ENCODE data around the gene USP6.
"Not testable (repeated sequence)": the region's sequence is repeated elsewhere in the genome, so short reads cannot be mapped to it uniquely, and the experiment has no call there.

The USP6 gene

DNA sequence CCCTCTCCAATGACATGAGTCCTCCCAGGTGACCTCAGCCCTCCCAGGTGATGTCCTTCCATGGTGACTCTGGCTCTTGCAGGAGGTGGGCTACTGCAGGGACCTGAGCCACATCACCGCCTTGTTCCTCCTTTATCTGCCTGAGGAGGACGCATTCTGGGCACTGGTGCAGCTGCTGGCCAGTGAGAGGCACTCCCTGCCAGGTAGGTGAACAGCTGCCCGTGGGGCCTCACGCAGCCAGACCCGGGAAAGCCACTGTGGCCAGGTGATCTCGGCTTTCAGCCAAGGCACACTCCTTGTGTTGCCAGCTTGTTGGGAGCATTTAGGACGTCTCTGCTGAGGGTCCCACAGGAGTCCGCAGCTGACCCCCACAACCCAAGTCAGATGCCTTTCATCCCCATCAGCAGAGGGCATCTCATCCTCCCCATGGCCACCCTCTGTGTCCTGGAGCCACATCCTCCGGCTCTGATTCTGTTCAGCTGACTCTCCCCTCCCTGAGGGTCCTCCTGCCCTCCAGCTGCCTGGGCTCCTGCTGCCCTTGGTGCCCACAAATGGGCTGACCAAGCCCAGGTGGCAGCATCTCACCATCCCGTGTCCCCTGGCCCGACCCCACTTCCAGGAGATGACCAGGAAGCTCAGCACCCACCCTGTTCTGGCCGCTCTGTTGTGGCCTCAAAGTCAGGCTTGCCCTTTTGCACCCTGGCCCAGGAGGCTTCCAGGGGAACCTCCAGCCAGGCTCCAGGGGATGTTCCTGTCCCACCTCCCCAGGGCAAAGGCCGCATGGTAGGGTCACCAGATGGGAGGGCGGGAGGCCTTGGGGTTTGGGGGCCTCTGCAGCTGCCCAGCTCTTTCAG, 20.1 kb downstream of the USP6 start:
- no peak for DNase-seq (ENCODE audit: low read depth)

DNA sequence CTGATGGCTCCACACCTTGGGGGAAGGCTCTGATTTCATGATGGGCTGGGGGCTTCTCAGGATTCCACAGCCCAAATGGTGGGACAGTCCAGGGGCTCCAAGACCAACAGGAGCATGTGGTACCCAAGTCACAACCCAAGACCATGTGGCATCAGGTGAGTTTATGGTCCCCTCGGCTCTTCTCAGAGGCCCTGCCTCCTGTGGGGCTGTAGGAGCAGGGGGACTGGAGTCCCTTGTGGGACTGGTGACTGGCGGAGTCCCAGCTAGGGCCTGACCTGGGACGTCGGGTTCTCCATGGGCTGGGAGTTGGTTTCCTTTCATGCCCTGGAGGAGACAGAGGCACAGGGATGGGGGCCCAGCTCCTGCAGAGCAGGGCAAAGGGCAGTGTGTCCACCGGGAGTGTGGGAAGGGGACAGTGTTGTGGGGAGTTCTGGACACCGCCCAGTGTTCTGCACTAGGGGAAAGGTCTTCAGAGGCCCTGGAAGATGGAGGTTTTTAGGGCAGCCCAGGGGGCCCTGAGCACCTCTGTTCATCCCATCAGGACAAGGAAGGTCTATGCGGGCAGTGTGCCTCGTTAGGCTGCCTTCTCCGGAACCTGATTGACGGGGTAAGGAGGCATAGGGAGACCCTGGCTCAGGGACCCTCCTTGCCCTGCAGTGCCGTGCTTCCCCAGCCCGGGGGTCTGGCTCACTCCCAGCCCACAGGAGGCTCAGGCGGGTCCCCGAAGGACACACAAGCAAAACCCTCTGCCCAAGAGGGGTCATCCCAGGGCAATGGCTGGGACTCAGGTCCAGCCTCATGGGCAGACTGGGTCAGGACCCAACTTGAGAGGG, 21.0 kb downstream of the USP6 start:
- not testable (repeated sequence) for DNase-seq (ENCODE audit: low read depth)

DNA sequence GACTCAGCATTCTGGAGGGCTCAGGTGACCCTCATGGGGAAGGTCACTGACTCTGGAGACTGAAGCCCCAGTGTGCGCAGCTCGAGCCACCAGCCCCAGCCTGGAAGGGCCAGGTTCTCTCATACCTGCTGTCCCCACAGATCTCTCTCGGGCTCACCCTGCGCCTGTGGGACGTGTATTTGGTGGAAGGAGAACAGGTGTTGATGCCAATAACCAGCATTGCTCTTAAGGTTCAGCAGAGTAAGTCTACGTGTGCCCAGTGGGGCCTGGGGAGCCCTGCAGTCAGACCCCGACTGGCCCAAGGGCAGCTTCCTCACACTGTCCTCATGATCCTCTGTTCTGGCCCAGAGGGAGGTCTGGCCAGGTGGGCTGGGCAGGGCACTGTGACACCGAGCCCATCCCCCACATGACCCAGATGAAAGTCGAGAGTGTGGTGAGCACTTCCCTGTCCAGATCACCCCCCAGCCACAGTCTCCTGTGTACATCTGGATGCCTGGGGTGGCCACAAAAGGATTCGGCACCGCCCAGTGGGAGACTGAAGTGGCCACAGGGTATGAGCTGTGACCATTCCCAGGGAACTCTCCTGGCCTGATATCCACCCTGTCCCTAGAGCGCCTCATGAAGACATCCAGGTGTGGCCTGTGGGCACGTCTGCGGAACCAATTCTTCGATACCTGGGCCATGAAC, 21.8 kb downstream of the USP6 start:
- DNase-seq (ENCODE audit: low read depth), result not testable (repeated sequence)

DNA sequence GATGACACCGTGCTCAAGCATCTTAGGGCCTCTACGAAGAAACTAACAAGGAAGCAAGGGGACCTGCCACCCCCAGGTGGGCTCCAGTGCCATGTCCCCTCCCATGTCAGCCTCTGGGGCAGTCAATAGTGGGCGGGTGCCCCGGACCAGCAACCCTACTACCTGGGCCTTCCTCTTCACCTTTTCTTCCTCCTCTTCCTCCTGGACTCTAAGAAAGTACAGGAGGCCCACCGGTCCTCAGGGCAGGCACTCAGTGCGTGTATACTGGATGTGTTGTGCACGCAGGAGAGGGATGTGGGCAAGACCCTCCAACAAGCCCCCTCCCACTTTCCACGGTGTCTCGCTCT, 22.3 kb downstream of the USP6 start:
- DNase-seq (ENCODE audit: low read depth), result not testable (repeated sequence)

DNA sequence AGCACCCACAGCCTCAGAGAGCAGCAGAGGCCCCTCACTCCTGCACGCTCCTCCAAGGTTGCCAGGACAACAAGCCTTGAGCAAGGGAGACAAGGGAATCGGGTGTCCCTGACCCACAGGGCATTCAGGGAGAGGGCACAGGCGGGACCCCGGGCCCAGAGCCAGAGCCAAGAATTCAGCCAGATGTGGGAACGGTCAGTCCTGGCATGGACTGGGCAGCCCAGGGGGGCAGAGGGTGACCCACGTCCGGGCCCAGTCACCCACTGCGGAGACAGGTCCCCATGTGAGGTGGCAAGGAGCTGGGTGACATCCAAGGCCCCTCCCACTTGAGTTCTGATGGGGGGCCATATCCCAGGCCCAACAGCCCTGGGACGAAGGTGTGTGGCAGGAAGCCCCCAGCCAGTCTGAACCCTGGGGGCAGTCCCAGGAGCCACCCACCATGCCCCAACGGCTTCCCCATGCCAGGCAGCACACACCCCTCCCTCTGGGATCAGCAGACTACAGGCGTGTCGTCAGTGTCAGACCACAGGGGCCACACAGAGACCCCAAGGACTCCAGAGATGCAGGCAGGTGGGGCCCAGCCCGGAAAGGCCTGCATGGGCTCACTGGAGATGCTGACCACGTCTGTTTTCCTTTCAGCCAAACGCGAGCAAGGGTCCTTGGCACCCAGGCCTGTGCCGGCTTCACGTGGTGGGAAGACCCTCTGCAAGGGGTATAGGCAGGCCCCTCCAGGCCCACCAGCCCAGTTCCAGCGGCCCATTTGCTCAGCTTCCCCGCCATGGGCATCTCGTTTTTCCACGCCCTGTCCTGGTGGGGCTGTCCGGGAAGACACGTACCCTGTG, 23.0 kb downstream of the USP6 start:
- DNase-seq (ENCODE audit: low read depth), result no peak

DNA sequence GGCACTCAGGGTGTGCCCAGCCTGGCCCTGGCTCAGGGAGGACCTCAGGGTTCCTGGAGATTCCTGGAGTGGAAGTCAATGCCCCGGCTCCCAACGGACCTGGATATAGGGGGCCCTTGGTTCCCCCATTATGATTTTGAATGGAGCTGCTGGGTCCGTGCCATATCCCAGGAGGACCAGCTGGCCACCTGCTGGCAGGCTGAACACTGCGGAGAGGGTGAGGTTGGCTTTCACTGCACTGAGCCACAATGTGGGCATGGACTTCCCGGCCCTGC, 23.6 kb downstream of the USP6 start:
- DNase-seq (ENCODE audit: low read depth), result no peak

DNA sequence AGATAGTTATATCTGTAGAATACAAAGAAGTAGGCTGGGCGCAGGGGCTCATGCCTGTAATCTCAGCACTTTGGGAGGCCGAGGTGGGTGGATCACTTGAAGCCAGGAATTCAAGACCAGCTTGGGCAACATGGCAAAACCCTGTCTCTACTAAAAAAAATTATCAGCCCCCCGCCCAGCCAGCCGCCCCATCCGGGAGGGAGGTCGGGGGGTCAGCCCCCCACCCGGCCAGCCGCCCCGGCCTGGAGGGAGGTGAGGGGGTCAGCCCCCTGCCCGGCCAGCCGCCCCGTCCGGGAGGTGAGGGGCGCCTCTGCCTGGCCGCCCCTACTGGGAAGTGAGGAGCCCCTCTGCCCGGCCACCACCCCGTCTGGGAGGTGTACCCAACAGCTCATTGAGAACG, 27.0 kb downstream of the USP6 start:
- DNase-seq (ENCODE audit: low read depth), result not testable (repeated sequence)

DNA sequence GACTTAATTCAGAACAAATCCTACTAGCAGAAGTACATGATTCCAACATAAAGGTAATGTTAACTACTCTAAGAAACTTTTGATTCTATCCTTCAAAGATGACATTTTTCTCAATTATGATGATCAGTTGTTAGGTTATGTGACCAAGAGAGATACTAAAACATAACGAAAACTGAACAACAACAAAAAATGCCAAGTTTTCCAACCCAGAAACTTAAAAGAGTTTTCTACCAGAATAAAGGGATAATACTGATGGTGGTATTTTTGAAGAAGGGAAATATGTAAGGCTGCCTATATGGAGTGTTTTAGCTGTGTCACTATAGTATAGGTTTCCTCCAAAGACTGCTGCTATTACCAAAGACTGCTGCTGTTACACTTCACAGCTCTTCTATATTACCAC, 30.3 kb downstream of the USP6 start:
- DNase-seq (ENCODE audit: low read depth), result not testable (repeated sequence)

DNA sequence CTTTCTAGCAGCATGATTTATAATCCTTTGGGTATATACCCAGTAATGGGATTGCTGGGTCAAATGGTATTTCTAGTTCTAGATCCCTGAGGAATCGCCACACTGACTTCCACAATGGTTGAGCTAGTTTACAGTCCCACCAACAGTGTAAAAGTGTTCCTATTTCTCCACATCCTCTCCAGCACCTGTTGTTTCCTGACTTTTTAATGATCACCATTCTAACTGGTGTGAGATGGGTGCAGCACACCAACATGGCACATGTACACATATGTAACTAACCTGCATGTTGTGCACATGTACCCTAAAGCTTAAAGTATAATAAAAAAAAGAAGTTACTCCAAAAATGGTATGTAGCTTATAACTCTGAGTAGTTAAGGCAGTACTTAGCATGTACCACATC, 44.9 kb downstream of the USP6 start:
- DNase-seq (ENCODE audit: low read depth), result not testable (repeated sequence)

DNA sequence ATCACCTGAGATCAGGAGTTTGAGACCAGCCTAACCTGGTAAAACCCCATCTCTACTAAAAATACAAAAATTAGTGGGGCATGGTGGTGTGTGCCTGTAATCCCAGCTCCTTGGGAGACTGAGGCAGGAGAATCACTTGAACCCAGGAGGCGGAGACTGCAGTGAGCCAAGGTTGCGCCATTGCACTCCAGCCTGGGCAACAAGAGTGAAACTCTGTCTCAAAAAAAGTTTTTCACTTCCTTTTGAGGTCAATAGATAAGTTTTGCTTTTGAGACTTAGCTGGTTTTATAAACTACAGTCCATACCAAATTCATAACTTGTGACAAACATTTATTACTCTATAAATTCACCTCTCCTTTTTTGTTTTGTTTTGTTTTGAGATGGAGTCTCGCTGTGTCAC, 46.0 kb downstream of the USP6 start:
- not testable (repeated sequence) for DNase-seq (ENCODE audit: low read depth)

DNA sequence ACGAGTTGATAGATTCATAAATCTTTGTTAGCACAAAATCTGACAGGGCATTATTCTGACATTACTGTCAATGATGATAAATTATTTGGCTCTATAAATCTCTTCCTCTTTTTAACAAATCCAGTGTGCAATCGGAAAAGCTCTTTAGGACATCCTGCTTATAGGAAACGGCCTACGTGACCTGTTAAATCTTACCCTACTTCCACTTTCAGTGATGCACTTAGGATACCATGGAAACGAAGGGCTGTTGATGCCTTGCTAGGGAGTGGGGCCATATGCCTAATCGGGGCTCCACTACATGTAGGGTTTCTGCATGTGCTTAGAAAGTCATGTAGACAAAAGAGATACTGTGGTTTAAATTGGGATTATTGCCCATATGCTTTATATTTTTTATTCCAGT, 48.6 kb downstream of the USP6 start:
- no peak for DNase-seq (ENCODE audit: low read depth)

DNA sequence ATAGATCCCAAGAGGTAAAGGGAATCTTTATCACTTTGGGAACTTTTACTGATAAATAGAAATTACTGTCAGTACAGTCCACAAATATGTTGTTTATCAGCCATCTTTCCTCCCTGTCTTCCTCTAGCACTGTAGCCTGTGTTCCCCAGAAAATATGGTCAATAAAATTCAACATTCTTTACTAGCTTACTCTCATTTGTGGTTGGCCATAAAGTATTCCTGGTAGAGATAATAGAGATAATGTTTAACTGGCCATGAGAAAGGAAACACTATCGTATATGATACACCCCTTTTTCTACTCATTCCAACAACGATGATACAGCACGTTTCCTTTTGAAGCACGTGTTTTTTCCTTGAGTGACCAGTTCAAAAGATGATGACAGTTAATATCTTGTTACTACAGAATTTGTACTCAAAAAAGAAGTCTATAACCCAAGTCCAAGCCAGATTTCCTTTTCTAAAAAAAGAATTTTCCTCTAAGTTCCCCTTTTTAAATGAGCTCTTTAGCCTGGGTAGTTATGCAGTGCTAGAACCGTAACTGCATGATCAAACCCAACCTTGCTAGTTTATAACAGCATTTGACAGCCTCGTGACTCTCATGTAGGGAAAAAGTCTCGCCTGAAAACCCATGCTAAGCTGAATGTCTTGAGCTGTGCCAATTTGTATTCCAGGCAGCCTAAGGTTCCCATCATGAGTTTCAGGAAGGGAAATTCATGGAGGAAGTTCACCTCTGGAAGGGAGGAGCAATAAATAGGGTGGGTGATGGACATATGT, 50.1 kb downstream of the USP6 start:
- not testable (repeated sequence) for DNase-seq (ENCODE audit: low read depth)

DNA sequence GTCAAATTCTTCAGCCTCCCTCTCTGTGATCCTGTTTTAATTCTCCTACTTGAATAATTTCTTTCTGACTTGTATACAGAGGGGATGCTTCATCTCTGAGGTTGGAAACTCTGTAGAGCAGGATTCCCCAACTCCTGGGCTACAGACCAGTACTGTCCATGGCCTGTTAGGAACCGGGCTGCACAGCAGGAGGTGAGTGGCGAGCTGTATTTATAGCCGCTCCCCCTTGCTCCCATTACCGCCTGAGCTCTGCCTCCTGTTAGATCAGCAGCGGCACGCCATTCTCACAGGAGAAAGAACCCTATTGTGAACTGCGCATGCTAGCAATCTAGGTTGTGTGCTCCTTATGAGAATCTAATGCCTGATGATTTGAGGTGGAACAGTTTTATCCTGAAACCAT, 59.2 kb downstream of the USP6 start:
- DNase-seq (ENCODE audit: low read depth), result not testable (repeated sequence)

DNA sequence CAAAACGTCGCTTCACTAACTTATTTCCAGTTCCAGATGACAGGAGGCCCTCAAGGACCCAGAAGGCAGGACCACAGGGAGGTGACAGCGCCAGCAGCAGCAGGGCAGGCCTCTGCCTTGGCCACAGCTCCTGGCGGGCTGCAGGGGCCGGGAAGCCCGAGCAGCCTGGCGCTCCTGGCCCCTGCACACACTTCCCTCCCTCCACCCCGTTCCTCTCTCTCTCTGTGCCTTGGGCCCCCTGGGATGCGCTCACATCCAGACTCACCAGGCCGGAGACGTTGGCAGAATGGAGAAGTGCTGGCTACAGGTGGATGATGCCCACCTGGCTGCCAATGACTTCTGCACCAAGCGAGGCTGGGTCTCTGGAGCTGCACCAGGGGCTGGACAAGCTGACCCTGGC, 63.2 kb downstream of the USP6 start:
- DNase-seq (ENCODE audit: low read depth), result no peak

DNA sequence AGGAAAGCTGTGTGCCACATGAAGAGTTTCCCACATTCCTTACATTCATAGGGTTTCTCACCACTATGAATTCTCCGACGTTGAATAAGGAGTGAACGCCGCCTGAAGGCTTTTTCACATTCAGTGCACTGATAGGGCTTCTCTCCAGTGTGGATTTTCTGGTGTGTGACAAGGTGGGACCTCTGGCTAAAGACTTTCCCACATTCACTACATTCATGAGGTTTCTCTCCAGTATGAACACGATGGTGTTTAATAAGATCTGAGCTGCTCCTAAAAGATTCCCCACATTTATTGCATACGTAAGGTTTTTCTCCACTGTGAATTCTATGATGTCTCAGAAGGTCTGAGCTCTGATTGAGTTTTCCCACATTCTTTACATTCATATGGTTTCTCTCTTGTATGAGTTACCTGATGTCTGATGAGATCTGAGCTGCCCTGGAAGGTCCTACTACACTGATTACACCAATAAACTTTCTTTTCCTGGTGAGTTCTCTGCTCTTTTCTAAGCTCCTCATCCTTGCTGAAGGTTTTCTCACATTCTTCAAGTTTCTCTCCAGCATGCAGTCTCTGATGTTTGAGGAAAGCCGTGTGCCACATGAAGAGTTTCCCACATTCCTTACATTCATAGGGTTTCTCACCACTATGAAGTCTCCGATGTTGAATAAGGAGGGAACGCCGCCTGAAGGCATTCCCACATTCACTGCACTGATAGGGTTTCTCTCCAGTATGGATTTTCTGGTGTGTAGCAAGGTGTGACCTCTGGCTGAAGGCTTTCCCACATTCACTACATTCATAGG, 65.9 kb downstream of the USP6 start:
- DNase-seq (ENCODE audit: low read depth), result no peak

DNA sequence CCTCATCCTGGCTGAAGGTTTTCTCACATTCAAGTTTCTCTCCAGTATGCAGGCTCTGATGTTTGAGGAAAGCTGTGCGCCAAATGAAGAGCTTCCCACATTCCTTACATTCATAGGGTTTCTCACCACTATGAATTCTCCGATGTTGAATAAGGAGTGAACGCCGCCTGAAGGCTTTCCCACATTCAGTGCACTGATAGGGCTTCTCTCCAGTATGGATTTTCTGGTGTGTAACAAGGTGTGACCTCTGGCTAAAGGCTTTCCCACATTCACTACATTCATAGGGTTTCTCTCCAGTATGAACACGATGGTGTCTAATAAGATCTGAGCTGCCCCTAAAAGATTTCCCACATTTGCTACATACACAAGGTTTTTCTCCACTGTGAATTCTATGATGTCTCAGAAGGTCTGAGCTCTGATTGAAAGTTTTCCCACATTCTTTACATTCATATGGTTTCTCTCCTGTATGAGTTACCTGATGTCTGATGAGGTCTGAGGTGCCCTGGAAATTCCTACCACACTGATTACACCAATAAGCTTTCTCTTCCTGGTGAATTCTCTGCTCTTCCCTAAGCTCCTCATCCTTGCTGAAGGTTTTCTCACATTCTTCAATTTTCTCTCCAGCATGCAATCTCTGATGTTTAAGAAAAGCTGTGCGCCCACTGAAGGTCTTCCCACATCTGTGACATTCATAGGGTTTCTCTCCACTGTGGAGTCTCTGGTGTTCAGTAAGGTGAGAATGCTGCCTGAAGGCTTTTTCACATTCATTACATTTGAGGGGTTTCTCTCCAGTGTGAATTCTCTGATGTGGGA, 67.0 kb downstream of the USP6 start:
- DNase-seq (ENCODE audit: low read depth), result no peak

DNA sequence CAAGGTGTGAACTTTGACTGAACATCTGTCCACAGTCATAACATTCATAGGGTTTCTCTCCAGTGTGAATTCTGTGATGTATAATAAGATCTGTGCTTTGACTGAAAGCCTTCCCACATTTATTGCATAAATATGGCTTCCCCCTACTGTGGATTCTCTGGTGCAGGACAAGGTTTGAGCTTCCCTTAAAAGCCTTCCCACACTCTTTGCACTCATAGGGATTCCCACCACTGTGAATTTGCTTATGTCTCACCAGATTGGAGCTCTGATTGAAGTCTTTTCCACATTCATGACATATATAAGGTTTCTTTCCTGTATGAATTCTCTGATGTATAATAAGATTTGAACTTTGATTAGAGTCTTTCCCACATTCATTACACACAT, 67.6 kb downstream of the USP6 start:
- no peak for DNase-seq (ENCODE audit: low read depth)

DNA sequence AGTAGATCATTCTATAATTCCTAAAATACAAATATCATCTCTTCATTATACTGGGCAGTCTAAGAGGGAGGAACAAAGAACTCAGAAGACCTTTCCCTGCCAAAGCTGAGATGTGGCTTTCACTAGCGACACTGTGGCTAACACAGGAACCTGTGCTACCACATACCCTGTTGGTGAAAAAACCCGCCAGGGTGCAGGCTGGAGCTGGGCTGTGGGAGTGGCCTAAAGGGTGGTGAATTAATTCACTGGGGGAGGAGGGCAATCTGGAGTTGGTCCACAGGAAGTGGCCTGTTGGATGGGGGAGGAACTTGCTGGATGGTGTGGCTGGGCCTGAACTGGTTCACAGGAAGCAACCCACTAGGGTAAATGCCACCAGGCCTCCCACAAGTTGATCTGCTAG, 68.5 kb downstream of the USP6 start:
- no peak for DNase-seq (ENCODE audit: low read depth)

DNA sequence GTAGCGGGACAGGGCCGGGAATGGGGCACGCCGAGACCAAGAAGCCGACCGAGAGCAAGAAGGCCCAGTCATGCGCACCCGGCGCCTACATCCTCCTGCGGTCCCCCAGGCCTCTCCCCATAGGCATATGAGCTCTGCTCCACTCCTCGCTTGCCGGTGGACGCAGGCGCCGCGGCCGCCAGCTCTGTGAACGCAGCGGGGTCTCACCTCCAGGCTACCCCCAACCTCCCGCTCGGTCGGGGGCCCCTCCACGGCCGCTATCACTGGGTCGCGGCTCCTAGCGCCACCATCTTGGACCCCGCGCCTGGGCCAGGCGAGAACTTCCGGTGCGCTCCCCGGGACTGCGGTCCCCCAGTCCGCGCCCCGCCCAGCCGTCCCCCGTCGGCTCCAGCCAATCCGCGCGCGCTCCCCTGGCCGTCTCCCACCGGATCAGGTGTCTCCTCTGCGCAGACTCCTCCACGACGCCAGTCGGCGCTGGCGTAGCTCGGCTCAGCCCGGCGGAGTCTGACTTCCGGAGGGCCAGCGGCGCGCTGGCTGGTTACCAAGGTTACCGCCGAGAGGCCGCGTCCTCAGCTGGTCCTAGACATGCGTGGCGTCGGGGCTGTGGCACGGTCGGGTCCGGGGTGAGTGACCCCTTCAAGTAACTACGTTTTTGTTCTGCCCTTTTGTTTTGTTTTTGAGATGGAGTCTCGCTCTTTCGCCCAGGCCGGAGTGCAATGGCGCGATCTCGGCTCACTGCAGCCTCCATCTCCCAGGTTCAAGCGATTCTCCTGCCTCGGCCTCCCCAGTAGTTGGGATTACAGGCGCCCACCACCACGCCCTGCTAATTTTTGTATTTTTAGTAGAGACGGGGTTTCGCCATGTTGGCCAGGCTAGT, 75.9 kb downstream of the USP6 start, which contains the start of gene ZNF594:
TSS of gene ZNF594 (minus strand) at position 328 of the 877 bp plus-strand sequence. CDS start 7,612 bp downstream, outside the sequence.
- peak; percentile 98 for DNase-seq (ENCODE audit: low read depth)
